B cell (primary cell): Measurements from ENCODE around the gene CNTNAP2.

Experiments
- EZH2 ChIP-seq: IDR thresholded peaks from 2 replicates; pipeline ENCODE4 v1.6.1; 2012; ENCODE audit warnings: borderline replicate concordance, low read depth, mild to moderate bottlenecking, moderate library complexity, low read length; ENCODE audit not compliant: insufficient read depth, poor library complexity, severe bottlenecking
- TF ChIP-seq, protein P1 (sequence below): fragments of 200-600 bp; IDR thresholded peaks from one replicate; pipeline ENCODE4 v1.8.0; 2022; ENCODE audit warnings: antibody characterized with exemption, mild to moderate bottlenecking

DNA sequence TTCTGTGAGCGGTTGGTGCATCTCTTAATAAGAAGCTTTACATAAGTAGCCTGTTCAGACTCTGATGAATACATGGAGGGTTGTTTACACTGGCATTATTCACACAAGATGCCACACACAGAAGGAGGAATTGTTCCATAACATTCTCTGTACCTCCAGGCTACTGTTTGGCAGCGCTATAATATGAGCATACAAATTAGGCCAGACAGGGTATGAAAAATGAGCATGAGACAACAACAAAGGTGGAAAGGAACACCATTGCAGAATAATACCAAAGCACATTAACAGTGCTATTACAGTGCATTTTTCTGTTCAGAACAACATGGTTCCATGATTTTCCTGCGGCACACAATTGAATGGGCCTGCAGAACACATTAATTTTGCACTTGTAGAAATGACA is 2056.8 kb downstream of the CNTNAP2 start:
- no peak for TF ChIP-seq EZH2
- TF ChIP-seq, protein P1, sequence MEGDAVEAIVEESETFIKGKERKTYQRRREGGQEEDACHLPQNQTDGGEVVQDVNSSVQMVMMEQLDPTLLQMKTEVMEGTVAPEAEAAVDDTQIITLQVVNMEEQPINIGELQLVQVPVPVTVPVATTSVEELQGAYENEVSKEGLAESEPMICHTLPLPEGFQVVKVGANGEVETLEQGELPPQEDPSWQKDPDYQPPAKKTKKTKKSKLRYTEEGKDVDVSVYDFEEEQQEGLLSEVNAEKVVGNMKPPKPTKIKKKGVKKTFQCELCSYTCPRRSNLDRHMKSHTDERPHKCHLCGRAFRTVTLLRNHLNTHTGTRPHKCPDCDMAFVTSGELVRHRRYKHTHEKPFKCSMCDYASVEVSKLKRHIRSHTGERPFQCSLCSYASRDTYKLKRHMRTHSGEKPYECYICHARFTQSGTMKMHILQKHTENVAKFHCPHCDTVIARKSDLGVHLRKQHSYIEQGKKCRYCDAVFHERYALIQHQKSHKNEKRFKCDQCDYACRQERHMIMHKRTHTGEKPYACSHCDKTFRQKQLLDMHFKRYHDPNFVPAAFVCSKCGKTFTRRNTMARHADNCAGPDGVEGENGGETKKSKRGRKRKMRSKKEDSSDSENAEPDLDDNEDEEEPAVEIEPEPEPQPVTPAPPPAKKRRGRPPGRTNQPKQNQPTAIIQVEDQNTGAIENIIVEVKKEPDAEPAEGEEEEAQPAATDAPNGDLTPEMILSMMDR: no peak
